GM18868 (cell line): ENCODE measurements around the gene ATP10D.
"Not testable (repeated sequence)": the region's sequence is repeated elsewhere in the genome, so short reads cannot be mapped to it uniquely, and the experiment has no call there.

ENCODE experiments used
- ATAC-seq: cut with Tn5 transposase; IDR thresholded peaks from one replicate; pipeline ENCODE4 v1.9.1; 2021; ENCODE audit warnings: mild to moderate bottlenecking, moderate library complexity; ENCODE audit not compliant: unreplicated experiment

ATP10D gene

DNA sequence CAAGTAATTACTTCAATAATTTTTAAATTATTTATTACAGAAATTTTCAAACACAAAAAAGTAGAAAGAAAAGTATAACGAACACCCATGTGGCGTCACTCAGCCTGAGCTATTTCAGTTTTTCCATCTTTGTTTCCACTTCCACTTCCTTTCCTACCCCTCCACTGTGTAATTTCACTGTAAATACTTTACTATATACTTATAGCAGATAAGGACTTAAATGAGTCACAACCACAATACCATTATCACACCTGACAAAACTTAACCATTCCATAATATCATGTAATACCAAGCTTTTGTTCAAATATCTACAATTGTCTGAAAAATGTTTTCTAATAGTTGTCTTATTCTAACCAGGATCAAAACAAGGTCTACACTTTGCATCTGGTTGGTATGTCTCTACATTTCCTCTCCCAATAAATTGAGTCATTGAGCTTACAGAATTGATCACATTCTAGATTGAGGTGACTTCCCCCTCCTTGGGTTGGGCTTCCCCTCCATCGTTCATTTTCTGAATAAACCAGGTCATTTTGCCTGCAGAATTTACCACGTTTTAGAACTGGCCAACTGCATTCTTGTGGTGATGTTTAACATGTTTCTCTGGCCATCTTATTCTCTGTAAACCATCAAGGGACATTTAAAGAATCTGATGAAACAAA is 48.7 kb downstream of the ATP10D start:
- ATAC-seq, result peak; percentile 29

DNA sequence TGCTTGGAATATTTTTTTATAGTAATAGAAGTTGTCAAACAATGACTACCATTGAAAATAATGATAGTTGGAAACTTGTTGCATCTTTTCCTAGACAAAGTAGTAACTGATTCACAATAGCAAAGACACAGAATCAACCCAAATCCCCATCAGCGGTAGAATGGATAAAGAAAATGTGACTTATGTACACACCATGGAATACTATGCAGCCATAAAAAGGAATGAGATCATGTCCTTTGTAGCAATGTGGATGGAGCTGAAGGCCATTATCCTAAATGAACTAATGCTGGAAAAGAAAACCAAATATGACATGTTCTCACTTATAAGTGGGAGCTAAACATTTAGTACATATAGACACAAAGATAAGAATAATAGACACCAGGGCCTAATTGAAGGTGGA is 49.7 kb downstream of the ATP10D start:
- ATAC-seq, result no peak

DNA sequence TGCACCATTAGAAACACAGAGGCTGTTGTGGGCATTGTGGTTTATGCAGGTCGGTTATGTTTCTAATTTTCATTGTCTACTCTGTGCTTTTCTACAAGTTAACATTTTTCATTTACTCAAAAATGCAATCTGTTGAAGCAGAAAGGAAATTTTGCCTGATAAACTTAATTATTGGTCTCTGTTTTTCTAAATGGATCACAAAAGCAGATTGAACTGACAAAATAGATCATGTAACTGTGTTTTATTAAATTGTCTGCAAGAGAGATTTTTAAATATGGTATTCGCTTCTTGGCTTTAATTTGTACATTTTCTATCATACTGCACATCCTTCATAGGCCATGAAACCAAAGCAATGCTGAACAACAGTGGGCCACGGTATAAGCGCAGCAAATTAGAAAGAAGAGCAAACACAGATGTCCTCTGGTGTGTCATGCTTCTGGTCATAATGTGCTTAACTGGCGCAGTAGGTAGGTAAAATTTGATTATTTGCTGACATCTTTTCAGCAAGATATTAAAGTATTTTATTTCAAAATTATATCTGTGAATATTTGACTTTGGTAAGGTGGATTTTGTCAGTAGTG is 50.6 kb downstream of the ATP10D start:
- ATAC-seq, result no peak

DNA sequence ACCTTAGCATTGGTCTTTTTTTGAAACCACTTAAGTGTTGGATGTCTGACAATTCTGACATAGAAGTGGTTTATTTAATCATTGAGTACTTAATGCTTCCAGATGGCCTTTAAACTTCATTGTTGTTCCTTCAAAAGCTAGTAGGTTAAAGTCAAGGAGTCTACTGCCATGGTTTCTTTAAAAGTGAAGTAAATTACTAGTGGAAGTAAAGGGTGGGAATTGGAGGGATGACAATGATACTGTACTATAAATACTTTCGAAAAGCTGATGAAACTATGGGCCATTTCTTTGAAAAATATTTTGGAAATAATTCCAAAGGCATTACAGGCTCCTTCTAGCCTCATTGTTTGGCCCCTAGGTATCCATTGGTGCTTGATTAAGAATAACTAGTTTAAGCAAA is 51.9 kb downstream of the ATP10D start:
- no peak for ATAC-seq

DNA sequence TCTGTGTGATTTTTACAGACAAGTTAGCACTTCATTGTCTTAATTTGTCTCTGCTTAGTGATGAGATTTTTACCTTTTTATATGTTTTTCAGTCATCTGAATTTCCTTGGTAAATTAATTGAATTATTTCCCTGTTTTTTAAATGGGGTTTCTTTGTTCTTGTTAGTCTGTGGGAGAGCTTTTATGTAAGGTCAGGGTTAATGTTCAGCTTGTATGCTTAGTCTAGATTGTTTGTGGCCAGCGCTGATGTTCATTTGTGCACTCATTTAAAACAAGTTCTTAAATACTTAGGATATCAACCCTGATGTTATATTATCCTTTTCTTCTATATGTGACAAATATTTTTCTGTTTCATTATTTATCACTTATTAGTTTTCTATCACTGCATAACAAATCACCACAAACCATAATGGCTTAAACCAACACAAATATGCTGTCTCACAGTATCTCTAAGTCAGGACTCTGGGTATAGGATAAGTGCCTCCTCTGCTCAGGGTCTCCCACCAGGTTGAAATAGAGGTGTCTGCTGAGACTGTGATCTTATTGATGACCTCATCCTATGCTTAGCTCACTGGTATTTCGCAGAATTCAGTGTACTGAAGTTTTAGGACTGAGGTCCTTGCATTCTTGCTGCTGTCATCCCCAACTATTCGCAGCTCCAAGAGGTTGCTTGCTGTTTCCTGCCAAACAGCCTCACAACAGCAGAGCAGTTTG is 53.2 kb downstream of the ATP10D start:
- ATAC-seq, result no peak

DNA sequence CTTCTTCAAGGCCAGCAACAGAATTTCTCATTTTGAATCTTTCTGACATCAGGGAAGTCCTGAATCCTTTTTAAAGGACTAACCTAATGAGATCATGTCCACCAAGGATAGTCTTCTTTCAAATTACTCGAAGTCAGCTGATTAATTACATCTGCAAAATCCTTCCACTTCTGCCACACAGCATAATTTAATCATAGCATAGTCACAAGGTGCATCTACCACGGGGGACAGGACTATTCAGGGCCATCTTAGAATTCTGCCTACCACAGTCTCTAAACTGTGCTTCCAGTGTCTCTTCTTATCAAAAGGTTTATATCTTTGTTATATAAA is 53.7 kb downstream of the ATP10D start:
- no peak for ATAC-seq

DNA sequence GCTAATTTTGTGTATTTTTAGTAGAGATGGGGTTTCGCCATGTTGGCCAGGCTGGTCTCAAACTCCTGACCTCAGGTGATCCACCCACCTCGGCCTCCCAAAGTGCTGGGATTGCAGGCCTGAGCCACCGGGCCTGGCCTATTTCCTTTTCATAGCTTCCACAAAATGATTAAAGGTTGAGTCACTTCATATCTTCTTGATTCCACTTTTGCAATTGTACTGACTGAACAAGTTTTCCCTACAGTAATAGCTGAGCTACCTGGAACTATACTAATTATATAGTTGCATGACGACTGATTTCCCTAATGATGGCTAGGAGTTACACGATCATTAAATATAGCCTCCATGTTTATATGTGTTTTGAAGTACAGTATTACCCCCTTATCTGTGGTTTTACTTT is 57.6 kb downstream of the ATP10D start:
- not testable (repeated sequence) for ATAC-seq

DNA sequence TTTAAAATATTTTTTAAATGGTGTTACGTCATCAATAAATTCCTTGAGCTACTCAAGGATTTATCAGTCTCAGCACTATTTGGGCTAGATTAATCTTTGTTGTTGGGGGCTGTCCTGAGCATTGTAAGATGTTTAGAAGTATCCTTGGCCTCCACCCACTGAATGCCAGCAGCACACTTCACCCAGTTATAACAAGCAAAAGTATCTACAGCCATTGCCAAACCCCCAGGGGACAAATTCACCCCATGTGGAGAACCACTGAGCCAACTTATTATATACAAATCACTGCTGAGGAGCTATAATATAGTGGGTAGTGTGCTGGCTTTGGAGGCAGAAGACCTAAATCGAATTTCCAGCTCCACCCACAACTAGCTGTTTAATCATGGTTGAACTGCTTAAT is 58.3 kb downstream of the ATP10D start:
- ATAC-seq, result no peak

DNA sequence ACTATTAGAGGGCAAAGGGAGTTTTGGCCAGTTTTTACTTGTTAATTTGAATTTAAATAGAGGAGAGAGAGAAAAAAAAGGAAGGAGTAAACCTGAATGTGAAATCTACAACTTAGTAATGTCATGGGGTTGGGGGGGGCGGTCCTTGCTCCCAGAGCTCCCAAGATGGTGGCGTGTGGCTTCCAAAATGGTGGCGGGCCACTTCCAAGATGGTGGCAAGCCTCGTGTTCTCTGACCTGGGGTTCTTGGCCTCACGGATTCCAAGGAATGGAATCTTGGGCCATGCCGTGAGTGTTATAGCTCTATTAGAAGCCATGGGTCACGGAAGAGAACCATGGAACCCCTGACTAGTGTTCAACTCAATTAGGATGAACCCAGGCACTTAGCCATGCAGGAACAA is 65.3 kb downstream of the ATP10D start:
- ATAC-seq, result not testable (repeated sequence)

DNA sequence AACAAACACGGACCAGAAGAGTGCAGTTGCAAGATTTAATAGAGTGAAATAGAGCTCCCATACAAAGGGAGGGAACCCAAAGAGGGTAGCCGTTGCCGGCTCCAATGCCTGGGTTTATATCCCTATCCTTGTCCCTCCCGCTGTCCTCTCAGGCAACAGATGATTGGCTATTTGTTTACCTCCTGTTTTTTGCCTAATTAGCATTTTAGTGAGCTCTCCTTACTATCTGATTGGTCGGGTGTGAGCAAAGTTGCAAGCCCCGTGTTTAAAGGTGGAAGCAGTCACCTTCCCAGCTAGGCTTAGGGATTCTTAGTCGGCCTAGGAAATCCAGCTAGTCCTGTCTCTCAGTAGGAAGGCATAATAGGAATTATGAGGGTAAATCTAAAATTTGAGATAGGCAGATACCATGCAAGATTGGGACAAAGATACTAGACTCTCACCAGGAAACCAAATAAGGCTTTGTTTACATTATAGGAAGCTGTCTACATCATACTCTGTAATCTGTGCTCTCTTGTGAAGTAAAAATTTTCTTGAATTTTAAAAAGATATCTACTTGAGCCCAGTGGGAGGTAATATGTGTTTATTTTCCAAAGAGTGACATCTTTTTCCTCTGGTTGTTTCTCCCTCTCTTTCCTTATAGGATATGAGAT is 65.9 kb downstream of the ATP10D start:
- ATAC-seq, result no peak

DNA sequence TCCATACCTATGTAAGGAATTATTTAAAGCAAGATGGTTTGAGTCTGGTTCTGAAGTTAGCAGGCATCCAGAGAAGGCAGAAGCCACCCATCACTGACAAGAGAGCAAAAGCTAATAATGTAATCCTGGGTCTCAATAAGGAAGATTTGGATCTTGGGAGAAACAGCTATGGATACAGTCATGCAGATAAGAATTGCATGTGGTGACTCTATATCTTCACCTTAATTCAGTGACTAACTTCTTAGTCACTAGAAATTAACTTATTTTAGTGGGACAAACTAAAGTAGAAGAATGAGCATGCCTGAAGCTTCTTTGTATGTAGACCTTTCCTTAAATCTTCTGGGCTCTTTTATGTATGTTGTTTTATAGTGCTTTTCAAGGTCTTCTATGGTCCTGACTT is 66.6 kb downstream of the ATP10D start:
- no peak for ATAC-seq

DNA sequence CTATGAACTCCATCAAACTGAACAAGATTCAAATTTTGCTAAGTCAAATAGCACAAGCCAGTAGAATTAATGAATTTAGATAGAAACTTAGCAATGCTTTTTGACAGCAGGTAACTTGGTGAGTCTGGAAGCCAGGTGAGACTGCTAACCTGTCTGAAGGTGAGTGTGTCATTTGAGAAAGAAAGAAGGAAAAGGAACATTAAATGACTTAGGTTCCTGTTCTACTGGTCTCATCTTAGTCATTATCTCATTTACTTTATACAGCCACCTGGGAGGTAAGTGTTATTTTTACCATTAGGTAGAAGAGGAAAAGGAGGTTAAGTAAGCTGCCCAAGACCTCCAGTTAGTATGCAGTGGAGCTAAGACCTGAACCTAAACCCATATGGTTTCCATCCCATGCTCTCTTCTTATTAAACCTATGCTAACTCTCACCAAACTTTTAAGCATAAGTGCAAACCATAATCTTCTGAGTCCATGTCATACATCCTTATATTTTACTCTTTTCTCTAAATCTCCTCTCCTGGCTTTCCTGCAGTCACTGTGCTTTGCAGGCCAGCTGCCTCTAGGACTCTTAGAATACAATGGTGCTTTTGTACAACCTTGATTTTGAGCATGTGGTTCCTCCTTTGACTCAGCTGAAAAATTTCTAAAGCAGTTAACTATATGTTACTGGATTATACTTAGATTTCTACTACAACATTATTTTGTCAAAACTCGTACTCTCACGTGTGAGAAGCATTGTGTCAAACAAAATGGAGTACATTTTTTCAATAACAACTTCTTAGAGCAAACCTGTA is 68.5 kb downstream of the ATP10D start:
- no peak for ATAC-seq

DNA sequence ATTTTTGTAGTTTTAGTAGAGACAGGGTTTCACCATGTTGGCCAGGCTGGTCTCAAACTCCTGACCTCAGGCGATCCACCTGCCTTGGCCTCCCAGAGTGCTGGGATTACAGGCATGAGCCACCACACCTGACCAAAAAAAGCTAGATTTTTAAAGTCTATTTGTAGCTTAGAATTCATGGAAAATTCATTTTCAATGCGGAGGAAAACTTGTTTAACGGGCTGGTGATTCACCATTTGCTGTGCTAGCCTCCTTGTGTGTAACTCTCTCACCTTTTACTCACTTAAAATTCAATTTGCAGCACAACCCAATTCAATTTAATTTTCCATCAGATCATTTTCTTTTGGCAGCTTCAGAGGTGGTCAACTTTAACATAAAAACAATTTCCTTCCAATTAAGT is 70.8 kb downstream of the ATP10D start:
- ATAC-seq, result not testable (repeated sequence)

DNA sequence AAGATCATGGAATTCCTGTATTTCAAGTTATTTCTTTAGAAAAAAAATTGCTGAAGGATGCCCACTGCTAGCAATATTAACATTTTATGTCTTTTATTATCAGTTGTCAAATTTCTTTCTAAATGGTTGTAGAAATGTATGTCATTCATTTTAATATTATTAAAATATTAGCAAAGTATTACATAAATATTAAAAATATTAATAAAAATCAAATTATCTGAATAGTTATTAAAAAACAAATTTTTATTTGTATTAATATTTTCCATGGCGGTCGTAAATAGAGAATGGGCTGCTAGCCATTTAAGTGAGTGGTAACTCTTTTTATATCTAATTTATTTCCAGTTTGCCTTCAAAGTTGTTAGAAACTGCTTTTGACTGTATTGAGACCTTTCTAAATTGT is 72.2 kb downstream of the ATP10D start:
- no peak for ATAC-seq

DNA sequence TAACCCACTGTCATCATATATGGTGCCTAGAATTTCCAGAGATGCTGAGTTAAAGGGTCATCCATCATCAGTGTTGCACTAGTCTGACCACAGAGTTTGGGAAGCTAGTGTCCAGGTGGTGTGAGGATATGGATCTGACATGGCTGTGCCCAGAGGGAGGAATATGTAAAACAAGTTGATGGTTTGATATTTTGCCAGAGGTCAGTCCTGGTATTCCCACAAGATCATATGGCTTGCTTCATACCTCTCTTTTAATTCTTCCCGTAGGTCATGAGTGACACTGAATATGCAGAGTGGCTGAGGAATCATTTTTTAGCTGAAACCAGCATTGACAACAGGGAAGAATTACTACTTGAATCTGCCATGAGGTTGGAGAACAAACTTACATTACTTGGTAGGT is 75.6 kb downstream of the ATP10D start:
- no peak for ATAC-seq

DNA sequence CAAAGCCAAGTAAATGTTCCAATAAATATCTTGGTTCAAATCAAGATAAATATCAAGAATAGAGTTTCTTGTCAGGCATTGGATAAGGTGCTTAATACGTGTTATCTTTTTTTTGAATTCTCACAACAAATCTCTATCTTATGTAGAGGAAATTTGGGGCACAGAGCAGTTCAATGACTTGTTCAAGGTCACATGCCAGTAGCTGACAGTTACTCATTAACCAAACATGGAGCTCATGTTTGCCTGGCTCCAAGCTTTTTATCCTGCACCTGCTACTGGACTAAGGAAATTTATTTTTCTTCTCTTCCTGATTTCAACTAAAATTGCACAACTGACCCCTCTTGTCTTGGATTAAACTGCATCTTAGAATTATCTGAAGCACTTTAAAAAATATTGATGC is 76.3 kb downstream of the ATP10D start:
- no peak for ATAC-seq

DNA sequence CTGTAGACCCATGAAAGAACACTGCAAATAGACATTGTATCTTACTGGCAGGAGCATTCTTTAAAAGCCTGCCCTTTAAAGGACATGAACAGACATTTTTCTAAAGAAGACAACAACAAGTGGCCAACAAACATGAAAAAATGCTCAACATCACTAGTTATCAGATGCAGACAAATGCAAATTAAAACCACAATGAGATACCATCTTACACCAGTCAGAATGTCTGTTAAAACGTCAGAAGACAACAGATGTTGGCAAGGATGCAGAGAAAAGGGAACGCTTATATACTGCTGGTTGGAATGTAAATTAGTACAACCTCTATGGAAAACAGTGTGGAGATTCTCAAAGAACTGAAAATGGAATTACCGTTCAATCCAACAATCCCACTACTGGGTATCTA is 77.2 kb downstream of the ATP10D start:
- no peak for ATAC-seq

DNA sequence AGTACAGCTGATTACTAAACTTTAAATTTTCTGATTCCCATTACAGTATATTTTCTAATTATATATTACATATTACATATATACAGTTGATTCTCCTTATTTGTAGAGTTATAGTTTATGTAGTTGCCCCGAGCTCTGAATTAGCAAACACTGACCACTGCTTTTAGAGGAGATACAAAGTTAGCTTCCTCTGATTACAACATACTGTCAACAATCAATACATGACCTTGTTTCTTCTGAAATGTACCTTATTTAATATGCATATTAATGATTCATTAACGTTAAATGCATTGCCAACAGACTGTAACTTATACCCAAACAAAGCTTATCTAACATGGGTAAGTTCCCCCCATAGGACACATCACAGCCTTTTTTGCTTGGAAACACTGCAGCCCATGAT is 81.5 kb downstream of the ATP10D start:
- ATAC-seq, result no peak

DNA sequence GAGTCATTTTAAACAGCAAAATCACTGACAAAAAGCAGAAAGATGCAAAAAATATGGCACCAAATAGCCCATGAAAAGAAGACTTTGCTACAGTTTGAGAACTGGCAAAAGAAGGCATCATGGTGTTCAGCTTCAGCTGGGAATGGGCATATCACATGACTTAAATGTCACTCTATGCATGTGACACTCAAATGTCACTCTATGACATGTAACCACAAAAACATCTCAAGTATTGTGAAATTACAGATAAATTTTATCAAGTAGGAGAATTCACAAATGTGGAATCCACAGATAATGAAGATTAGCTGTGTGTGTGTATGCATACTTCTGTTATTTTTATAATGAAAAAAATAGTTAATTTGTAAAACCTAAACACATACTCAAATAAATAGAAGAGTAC is 81.9 kb downstream of the ATP10D start:
- no peak for ATAC-seq

DNA sequence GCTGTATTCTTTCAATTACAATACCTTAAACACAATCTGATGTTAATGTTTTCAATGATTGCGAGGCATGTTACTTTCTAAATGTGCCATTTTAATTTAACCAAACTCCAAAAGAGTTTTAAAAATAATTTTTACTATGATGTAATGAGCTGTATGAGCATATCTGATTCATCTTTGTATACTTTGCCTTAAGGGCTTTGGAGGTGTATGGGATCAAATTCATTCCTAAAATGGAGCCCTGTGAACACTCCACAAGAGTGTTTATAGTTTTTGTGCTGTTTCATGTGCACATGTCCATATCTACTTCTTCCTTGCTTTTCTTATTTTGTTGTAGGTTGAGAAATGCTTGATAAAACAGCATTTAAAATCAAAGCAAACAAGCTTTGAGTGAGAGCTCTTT is 82.4 kb downstream of the ATP10D start:
- no peak for ATAC-seq

DNA sequence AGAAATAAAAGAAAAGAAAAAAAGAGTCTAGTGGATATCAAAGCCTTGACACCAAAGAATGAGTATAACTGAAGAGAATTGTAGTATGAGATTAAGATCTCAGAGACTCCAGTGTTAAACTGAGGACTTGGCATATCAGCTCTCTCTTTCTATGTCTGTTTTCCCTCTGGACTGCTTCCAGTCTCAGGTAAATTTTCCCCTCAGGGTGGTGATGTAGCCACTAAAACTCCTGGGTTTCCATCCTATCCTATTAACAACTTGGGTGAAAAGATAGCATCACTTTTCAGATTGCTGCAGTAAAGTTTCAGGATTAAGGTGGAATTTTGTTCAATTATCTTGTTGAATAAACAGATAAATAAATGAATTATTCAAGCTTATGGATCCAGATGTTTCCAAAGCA is 85.7 kb downstream of the ATP10D start:
- no peak for ATAC-seq
